ENCODE results near the gene HNRNPUL1.

DNA sequence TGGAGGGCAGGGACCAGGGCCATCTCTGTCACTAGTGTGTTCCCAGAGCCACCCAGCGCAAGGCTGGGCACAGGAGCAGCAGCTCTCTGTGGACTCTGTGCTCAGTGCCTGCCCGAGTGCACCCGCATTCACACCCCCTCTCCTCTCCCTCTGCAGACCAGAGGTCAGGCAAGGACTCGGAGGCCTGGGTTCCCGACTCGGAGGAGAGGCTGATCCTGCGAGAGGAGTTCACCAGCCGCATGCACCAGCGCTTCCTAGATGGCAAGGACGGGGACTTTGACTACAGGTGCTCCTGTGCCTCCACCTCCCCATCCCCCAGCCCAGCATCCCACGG lies 56.0 kb downstream of the HNRNPUL1 start:
- TF ChIP-seq, protein P1, sequence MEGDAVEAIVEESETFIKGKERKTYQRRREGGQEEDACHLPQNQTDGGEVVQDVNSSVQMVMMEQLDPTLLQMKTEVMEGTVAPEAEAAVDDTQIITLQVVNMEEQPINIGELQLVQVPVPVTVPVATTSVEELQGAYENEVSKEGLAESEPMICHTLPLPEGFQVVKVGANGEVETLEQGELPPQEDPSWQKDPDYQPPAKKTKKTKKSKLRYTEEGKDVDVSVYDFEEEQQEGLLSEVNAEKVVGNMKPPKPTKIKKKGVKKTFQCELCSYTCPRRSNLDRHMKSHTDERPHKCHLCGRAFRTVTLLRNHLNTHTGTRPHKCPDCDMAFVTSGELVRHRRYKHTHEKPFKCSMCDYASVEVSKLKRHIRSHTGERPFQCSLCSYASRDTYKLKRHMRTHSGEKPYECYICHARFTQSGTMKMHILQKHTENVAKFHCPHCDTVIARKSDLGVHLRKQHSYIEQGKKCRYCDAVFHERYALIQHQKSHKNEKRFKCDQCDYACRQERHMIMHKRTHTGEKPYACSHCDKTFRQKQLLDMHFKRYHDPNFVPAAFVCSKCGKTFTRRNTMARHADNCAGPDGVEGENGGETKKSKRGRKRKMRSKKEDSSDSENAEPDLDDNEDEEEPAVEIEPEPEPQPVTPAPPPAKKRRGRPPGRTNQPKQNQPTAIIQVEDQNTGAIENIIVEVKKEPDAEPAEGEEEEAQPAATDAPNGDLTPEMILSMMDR (IDR thresholded peaks at IDR 0.05), result no peak
- TF ChIP-seq EZH2 (IDR thresholded peaks at IDR 0.05), result no peak
